ENCODE measurements around the gene OTOP2.

OTOP2 gene

DNA sequence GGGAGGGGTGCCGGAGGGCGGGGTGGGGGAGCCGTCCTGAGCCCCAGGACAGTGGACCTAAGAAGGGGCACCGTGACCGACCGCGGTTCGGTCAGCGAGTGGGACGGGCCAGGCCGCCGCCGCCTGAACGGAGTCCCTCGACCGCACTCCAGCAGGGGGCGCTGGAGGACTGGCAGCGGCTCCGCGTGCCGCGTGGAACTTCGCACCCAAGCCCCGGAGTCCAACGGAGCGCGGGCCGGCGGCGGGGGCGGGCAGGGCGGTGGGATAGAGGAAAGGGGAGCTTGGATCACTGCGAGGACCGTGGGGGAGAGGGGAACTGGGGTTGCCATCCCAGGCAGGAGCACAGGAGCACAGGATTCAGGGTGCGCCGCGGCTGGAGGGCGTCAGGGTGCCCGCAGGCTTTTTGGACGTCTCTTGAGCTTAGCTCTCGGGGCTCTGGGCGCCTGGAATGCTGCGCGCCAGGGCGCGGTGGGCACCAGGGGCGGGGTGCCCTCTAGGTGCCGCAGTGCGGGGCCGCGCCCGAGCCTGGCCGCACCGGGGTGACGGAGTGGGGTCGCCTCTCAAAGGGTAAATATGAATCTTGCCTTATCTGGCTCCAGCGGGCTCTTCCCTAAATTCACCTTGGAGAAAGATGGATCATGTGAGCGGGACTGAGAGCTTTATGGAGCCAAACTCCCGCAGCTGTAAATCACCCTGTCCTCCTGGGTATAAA, 379 bp upstream of the OTOP2 start:
- H3K4me3 ChIP-seq (ENCODE audit: low read depth, low read length) = no peak overlapping the region

DNA sequence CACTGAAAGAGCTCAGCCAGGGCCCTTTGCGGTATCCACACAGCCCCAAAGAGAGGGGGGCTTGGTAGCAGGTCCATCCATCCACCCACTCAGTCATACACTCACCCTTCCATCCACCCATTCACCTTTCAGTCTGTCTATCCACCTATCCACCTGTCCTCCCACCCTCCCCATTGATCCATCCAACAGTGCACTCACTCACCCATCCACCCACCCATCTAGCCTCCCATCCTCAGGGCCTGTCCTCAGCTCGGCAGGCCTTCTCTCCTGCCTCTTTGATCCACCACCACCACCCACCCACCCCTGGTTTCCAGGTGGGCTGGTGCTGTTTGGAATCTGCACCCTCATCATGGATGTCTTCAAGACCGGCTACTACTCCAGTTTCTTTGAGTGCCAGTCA, 1.2 kb downstream of the OTOP2 start:
- H3K4me3 ChIP-seq (ENCODE audit: low read depth, low read length) = no peak overlapping the region

DNA sequence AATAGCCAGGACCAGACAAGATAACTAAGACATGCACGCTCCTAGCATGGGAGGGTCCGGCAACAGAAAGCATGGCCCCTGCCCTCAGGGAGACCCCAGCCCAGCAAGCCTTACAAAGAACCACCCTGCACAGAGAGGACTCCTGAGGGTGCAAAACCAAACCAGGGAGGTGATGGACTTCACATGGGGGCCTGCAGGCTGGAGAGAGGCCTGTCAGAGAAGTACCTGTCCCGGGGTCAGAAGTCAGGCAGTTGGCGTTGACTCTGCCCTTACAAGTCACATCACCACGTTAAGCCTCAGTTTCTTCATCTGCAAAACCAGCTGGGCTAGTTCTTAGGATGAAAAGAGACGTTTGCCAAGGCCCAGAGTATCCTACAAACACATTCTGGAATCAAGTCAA, 4.7 kb downstream of the OTOP2 start:
- H3K4me3 ChIP-seq (ENCODE audit: low read depth, low read length) = no peak overlapping the region

DNA sequence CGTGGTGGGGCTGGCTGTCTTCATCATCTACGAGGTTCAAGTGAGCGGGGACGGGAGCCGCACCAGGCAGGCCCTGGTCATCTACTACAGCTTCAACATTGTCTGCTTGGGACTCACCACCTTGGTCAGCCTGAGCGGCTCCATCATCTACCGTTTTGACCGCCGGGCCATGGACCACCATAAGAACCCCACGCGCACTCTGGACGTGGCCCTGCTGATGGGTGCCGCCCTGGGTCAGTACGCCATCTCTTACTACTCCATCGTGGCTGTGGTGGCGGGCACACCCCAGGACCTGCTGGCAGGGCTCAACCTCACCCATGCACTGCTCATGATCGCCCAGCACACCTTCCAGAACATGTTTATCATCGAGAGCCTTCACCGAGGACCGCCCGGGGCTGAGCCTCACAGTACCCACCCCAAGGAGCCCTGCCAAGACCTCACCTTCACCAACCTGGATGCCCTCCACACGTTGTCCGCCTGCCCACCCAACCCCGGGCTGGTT, 6.5 kb downstream of the OTOP2 start:
- H3K4me3 ChIP-seq (ENCODE audit: low read depth, low read length) = no peak overlapping the region

DNA sequence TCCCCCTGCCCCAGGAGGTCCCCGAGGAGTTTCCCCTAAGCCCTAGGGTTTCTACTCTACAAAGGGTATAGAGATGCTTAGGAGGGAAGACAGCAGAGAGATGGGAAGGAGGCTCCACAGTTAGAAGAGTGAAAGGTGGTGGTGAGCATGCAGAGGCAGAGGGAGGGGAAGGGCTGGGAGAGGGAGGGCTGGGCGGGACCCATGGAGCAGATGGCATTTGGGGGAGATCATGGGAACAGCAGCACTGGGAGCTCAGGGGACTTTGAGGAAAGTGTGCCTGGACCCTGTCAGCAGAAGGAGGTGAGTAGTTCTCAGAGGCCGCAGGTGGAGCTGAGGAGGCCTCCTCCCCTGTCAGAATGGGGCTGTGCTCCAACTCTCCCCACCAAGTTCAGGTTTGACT, 11.0 kb downstream of the OTOP2 start:
- no peak overlapping the region for H3K4me3 ChIP-seq (ENCODE audit: low read depth, low read length)

DNA sequence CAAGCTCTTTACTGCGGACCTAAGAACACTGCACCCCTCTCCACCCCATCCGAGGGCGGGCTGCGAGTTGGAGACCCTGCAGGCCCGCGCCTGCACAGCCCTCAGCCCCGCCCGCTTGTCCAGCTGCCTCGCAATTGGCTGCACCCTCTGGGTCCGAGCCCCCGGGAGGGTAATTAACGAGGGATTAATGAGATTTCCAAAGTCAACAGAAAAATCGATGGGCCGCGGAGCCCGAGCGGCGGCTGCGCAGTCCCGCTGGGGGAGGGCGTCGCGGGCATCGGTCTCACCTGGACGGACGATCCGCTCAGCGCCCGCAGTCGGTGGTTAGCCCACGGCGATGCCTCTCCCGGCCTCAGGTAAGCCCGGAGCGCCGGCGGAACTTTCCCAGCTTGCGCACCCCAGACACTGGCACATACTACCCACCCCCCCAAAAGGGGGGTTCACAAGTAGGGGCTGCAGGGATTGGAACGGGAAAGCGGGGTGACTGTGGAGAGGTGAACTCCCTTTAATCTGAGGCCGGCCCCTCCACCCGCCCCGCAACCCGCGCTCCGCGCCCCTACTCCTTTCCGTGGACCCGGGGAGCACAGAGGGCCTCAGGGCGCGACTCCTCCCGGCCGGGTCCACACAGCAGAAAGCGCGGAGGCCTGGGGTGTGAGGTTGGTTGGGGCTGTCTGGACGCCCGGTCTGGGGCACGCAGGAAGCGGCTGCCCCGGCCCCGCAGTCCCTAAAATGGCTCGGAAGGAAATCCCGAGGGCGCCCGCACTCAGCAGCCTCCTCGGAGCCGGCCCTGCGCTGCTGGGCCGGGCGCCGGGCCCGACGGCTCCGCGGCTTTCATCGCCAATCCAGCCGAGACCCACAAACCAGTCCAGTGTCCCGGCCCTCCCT, 11.8 kb downstream of the OTOP2 start, which contains the start of gene OTOP3:
OTOP3 (plus strand) TSS at position 314 of the 885 bp plus-strand sequence; CDS start at position 338, 24 bp downstream.
- no peak within 1 kb of the TSS for H3K4me3 ChIP-seq (ENCODE audit: low read depth, low read length)

DNA sequence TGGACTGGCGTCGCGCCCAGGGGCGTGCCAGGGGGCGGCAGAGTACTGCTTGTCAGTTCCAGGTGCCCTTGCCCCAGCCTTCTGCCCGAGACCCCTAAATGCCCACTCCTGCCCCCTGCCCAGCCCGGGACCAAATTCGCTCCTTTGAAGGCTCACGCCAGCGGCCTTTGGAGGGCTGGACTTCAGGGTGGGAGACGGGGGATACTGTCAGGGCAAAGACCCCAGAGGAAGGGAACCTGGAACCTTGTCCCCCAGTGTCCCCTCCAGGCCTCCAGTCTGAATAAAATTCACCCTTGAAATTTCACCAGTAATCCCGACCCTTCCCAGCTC, 12.4 kb downstream of the OTOP2 start:
- H3K4me3 ChIP-seq (ENCODE audit: low read depth, low read length) = no peak overlapping the region

DNA sequence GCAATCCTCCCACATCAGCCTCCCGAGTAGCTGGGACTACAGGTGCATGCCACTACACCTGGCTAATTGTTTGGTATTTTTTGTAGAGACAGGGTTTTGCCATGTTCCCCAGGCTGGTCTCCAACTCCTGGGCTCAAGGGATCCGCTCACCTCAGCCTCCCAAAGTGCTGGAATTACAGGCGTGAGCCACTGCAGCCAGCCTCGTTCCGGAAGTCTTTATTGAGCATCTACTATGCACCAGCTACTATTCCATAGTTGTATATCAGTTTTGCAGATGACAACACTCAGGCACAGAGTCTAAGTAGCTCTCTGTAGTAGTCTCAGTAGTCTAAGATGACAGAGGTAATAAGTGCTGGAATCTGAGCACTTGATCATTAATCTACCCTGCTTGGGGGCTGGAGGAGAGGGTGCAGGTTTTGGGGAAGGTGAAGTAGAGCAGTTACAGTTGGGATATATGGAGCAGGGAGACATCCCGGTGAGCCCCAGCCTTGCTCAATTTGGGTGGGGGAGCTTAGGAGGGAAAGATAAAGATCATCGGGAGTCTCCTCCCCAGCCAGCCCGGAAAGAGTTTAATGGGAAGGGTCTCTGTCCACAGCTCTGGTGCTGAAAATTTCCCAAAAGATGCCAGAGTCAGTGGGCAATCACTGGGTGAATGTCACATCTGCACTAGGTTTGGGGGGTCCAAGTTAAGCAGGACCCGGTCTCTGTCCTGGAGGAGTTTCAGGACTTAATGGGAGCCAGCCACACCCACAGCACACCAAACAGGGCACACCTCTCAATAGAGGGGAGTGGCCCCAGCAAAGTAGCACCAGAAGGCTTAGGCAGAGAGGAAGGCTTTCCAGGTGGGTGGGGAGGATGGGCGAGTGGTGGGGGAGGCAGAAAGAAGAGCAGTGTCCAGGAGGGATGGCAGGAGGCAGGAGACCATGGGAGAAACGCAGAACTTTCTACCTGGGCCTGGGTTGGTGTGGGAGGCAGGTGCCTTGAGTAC, 13.3 kb downstream of the OTOP2 start:
- H3K4me3 ChIP-seq (ENCODE audit: low read depth, low read length) = no peak overlapping the region

DNA sequence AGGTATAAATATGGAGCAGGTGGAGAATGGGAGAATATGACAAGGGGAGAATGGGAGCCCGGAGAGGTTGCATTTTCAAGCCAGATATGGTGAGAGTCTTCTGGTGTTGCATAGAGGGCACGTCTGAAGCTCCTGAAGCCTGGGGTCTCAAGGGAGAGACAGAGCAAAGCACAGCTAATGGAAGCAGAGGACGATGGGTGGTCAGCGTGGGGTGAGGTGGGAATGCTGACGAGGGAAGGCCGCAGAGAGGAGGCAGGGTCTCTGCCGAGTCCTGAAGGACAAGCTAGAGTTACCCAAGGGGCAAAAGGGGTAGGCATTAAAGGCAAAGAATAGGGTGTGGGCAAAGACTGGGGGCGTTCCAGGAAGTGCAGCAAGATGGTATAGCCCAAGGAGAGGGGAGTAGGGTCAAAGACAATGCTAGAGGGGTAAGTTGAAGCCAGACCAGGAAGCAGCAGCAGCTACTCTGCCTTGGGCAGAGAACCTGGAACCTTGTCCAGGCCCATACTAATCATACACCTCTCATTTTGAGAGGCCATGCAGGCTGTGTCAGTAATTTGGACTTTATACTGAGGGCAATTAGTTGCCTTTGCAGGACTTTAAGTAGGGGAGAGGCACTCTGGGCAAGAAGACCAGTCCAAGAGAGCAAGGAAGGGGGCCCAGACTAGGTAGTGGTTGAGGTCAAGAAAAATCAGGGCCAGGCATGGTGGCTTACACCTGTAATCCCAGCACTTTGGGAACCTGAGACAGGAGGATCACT, 14.3 kb downstream of the OTOP2 start:
- H3K4me3 ChIP-seq (ENCODE audit: low read depth, low read length) = no peak overlapping the region

DNA sequence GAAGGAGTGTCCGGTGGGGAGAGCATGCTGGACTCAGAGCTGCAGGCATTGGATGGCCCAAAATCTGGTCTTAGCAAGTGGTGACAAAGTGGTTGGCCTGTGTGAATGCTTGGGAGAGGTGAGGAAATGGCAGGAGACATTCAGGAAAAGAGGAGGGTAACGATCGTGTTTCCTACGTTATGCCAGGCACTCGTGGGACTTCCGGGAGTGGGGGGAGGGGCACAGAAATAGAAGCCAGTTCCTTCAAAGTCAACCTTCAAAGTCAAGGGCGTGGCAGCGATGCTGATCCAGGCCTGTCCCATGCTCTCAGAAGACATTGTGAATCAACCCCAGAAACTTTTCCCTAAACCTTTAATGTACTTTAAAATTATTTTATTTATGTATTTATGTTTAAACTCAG, 15.5 kb downstream of the OTOP2 start:
- H3K4me3 ChIP-seq (ENCODE audit: low read depth, low read length) = no peak overlapping the region

DNA sequence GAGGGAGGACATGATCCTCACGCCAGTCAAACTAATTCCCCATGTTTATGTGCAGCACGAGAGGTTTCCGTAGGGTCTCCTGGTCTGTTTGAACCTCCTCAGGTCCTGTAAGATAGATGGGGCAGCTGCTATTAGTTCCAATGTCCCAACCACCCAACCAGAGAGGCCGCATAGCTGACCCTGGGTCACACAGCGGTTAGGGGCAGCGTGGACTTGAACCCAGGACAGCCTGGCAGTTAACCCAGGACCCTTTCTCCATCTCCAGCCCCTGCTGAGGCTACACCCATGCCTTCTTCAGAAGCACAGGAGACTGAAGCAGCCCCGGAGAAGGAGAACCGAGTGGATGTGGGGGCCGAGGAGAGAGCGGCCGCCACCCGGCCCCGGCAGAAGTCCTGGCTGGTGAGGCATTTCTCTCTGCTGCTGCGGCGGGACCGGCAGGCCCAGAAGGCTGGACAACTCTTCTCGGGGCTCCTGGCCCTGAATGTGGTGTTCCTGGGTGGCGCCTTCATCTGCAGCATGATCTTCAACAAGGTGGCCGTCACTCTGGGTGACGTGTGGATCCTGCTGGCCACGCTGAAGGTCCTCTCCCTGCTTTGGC, 17.2 kb downstream of the OTOP2 start:
- H3K4me3 ChIP-seq (ENCODE audit: low read depth, low read length) = no peak overlapping the region

DNA sequence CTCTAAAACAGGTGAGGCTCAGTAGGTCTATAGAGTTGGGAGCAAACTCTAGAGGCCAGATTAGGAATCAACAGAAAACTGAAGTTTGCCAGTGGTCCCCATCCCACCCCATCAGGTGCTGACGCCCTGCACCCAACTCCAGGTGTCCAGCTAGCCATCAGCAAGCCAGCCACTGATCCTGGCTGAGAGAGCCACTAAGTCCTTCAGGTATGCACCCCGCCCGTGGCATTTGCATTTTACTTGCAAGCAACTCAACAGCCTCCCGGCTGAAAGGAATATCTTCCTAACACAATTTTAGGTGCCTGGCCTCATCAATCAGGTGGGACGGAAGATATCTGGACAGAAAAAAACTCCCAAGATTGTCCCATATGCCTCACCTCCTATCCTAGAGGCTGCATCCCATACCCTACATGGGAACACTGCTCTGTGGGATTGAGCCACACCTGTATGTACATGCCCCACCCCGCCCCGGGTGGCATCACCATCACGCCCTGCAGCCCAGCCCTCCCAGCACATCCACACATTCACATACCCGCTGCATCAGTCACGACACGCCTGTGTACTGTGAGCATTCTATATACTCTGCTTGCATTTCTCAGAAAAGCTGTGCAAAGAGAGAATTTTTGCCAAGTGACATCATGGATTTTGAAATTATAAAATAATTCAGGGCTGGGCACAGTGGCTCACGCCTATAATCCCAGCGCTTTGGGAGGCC, 19.9 kb downstream of the OTOP2 start:
- H3K4me3 ChIP-seq (ENCODE audit: low read depth, low read length) = no peak overlapping the region

DNA sequence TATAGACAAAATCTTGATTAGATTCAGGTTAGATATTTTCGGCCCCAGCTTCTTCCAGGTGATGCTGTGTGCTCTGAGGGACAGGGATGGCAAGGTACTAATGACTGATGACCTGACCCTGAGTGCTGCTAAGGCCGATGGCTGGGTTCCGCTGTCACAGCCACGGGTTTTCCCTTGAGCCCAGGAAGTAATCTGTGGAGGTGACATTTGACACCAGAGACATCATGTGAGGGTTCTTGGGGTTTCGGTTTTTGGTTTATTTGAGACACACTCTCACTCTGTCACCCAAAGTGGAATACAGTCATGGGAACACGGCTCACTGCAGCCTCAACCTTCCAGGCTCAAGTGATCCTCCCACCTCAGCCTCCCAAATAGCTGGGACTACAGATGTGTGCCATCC, 21.5 kb downstream of the OTOP2 start:
- no peak overlapping the region for H3K4me3 ChIP-seq (ENCODE audit: low read depth, low read length)

DNA sequence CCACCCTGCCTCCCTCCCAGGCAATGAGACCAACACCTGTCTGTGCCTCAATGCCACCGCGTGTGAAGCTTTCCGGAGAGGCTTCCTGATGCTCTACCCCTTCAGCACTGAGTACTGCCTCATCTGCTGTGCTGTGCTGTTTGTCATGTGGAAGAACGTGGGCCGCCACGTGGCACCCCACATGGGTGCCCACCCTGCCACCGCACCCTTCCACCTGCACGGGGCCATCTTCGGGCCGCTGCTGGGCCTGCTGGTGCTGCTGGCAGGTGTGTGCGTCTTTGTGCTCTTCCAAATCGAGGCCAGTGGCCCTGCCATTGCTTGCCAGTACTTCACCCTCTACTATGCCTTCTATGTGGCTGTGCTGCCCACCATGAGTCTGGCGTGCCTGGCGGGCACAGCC, 22.6 kb downstream of the OTOP2 start:
- no peak overlapping the region for H3K4me3 ChIP-seq (ENCODE audit: low read depth, low read length)

DNA sequence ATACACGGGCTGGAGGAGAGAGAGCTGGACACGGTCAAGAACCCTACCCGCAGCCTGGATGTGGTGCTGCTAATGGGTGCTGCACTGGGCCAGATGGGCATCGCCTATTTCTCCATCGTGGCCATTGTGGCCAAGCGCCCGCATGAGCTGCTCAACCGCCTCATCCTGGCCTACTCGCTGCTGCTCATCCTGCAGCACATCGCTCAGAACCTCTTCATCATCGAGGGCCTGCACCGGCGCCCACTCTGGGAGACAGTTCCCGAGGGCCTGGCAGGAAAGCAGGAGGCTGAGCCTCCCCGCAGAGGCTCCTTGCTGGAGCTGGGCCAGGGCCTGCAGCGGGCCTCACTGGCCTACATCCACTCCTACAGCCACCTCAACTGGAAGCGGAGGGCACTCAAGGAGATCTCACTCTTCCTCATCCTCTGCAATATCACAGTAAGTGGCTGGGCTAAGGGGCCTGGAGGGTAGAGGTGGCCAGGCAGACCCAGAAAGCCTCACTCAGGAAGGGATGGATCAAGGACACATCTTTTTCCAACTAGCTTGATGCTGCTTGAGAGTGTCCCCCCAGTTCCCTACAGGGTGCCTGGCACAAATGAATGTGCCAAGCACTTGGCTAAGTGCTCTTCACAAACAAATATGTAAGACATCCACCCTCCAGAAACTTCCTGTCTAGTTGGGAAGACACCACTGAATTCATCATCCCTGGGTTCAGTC, 23.1 kb downstream of the OTOP2 start:
- no peak overlapping the region for H3K4me3 ChIP-seq (ENCODE audit: low read depth, low read length)

DNA sequence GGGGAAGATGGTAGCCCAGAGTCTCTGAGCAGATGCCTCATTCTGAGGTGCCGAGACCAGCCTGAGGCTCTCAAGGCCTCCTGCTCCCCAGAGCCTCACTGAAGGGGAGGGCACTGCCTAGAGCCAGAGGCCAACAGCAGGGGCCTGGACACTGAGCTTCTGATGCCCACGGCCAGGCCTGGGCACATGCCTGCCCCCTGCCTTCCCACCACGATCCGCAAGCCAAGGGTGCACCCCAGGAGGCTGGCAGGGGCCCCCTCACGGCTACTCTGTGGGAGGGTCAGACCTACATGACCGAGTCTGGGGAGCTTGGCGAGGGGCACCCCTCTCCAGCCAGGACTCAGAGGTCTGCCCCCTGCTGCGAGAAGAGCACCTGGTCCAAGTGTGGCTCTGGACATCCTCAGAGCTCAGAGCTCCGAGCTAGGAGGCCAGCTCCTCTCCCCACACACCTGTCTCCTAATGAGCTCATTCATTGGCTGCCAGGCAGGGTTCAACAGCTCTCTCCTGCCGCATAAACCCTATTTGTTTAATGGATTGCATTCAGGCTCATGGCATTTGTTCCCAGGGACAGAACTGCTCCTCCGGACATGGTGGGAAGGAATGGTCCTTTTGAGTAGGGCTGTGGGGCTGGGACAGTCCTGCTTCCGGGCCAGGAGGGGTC, 25.5 kb downstream of the OTOP2 start:
- no peak overlapping the region for H3K4me3 ChIP-seq (ENCODE audit: low read depth, low read length)

DNA sequence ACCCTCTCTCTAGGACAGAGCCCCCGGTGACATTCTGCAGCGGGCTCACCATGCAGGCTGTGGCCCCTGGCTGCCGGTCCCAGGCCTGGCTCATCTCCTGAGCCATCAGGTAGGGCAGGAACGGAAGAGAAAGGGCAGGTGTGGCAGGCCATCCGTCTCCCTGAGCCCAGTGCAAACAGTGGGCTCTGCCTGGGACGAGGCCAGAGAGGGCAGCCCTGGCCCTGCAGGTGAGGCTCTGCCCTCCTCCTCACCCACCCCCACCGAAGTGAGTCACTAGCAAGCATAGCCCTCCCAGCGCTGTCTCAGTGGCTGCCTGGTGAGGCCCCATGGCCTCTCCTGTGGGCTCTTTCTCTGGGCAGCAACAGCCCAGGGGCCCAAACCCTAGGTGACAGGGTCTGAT, 26.1 kb downstream of the OTOP2 start:
- no peak overlapping the region for H3K4me3 ChIP-seq (ENCODE audit: low read depth, low read length)

DNA sequence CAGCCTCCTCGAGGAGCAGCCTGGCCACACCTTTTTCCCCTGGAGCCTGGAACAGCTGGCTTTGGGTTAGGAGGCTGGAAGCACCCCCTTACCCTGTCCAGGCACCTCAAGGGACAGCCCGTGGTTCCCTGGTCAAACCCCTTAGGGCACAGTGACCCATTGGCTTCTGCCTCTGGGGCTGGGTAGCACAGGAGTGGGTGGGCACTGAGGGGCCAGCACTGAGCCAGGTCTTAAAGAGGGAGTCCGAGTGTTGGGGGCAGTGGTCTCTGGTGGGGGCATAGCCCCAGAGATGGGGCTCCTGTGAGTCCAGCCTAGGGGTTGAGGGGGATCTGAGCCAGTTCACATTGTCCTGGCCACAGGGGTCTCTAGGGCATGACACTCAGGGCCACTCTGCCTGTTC, 27.0 kb downstream of the OTOP2 start:
- no peak overlapping the region for H3K4me3 ChIP-seq (ENCODE audit: low read depth, low read length)
